ENCODE results near the gene ARAP3. TPM values are rescaled to one million over a fixed set of nuclear protein-coding genes. Genes with fewer than 3 reads are reported as not detected.

Gene ARAP3
- total RNA-seq, 1 donor from 2014 or later = 8.6 TPM

GRCh38 chr5:141706121-141706520 is 24.1 kb upstream of the ARAP3 start:
- Mint-ChIP-seq H3K4me3 (ENCODE audit: unreplicated experiment) (no peak overlapping the region), H3K27ac (ENCODE audit: unreplicated experiment) (no peak overlapping the region), H3K4me1 (ENCODE audit: low read depth, unreplicated experiment) (peaks cover 7% of the 10 kb centered on the region), H3K27me3 (ENCODE audit: unreplicated experiment) (peaks cover 2% of the 10 kb centered on the region), H3K9me3 (ENCODE audit: unreplicated experiment) (peaks cover 11% of the 10 kb centered on the region), H3K36me3 (ENCODE audit: unreplicated experiment) (no peaks in the 10 kb centered on the region)
- TF ChIP-seq CTCF (IDR thresholded peaks at IDR 0.05; ENCODE audit: partially characterized antibody, unreplicated experiment) = no peak
- no peak for DNase-seq

GRCh38 chr5:141705469-141705868 is 23.4 kb upstream of the ARAP3 start:
- Mint-ChIP-seq H3K36me3 (ENCODE audit: unreplicated experiment) (no peaks in the 10 kb centered on the region), H3K4me3 (ENCODE audit: unreplicated experiment) (no peak overlapping the region), H3K4me1 (ENCODE audit: low read depth, unreplicated experiment) (peaks cover 8% of the 10 kb centered on the region), H3K27me3 (ENCODE audit: unreplicated experiment) (peaks cover 2% of the 10 kb centered on the region), H3K9me3 (ENCODE audit: unreplicated experiment) (peaks cover 9% of the 10 kb centered on the region), H3K27ac (ENCODE audit: unreplicated experiment) (no peak overlapping the region)
- TF ChIP-seq CTCF (IDR thresholded peaks at IDR 0.05; ENCODE audit: partially characterized antibody, unreplicated experiment) = no peak
- DNase-seq = no peak

- Mint-ChIP-seq H3K9me3 (ENCODE audit: unreplicated experiment) (peaks cover 9% of the 10 kb centered on the region), H3K36me3 (ENCODE audit: unreplicated experiment) (no peaks in the 10 kb centered on the region), H3K4me1 (ENCODE audit: low read depth, unreplicated experiment) (peaks cover 8% of the 10 kb centered on the region), H3K27ac (ENCODE audit: unreplicated experiment) (no peak overlapping the region), H3K27me3 (ENCODE audit: unreplicated experiment) (no peaks in the 10 kb centered on the region), H3K4me3 (ENCODE audit: unreplicated experiment) (no peak overlapping the region)
- DNase-seq = no peak
- no peak for TF ChIP-seq CTCF (IDR thresholded peaks at IDR 0.05; ENCODE audit: partially characterized antibody, unreplicated experiment)
These were observed 22.8 kb upstream of the ARAP3 start for GRCh38 chr5:141704782-141705297.

GRCh38 chr5:141703133-141703561 is 21.1 kb upstream of the ARAP3 start:
- Mint-ChIP-seq H3K4me1 (ENCODE audit: low read depth, unreplicated experiment) (peaks cover 8% of the 10 kb centered on the region), H3K36me3 (ENCODE audit: unreplicated experiment) (no peaks in the 10 kb centered on the region), H3K9me3 (ENCODE audit: unreplicated experiment) (peaks cover 9% of the 10 kb centered on the region), H3K27me3 (ENCODE audit: unreplicated experiment) (peaks cover under 1% of the 10 kb centered on the region), H3K27ac (ENCODE audit: unreplicated experiment) (peak overlapping the region; percentile 60), H3K4me3 (ENCODE audit: unreplicated experiment) (peak overlapping the region; percentile 81)
- no peak for TF ChIP-seq CTCF (IDR thresholded peaks at IDR 0.05; ENCODE audit: partially characterized antibody, unreplicated experiment)
- no peak for DNase-seq

- peak overlapping the region; percentile 2 for H3K27ac Mint-ChIP-seq (ENCODE audit: unreplicated experiment)
- no peak for DNase-seq
These were observed 19.5 kb upstream of the ARAP3 start for GRCh38 chr5:141701360-141702119.

More at GRCh38 chr5:141701360-141702119, 19.5 kb upstream of the ARAP3 start:
- peaks cover 8% of the 10 kb centered on the region for H3K4me1 Mint-ChIP-seq (ENCODE audit: low read depth, unreplicated experiment)
- H3K27me3 Mint-ChIP-seq (ENCODE audit: unreplicated experiment) = peaks cover 4% of the 10 kb centered on the region
- no peak for TF ChIP-seq CTCF (IDR thresholded peaks at IDR 0.05; ENCODE audit: partially characterized antibody, unreplicated experiment)
- H3K9me3 Mint-ChIP-seq (ENCODE audit: unreplicated experiment) = peaks cover 9% of the 10 kb centered on the region
- no peaks in the 10 kb centered on the region for H3K36me3 Mint-ChIP-seq (ENCODE audit: unreplicated experiment)
- H3K4me3 Mint-ChIP-seq (ENCODE audit: unreplicated experiment) = peak overlapping the region; percentile 81

All from glutamatergic neuron (in vitro differentiated cells).